ENCODE results near the gene PMM2.
"Not testable (repeated sequence)": the region's sequence is repeated elsewhere in the genome, so short reads cannot be mapped to it uniquely, and the experiment has no call there.

The PMM2 gene

DNA sequence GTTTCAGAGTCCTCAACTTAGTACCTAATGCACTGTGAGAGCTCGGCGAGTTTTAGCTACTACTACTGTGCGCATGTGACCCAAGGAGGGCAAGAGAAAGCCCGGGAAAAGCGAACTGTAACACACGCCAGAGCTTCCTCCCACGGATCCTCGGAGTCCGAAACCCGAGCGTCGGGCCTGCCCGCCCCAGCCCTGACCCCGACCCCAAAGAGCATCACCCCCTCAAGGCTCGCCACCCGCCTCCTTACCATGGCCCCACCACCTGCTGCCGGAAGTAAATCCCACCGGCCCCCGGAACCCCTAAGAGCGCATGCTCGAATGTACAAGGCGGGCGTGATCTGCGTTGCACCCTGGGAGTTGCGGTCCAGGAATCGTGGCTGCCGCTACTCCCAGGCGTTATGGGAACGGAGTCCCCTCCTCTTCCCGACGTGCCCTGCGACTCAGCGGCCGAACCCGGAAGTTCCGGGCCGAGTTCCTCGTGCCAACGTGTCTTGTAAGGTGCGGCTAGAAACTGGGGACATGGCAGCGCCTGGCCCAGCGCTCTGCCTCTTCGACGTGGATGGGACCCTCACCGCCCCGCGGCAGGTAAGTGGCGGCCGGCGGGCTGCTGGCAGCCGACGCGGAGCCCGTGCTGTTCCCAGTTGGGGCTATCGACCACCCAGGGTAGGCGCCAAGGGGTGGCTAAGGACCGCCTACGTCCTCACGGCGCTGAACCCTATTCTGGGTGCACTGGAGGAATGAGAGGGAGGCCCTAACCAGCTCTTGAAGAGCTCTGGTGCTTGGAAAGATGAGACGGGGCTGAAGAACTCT lies at the start of gene PMM2, which contains the start of gene TMEM186:
TSS of gene PMM2 (plus strand) at position 476 of the 810 bp plus-strand sequence. CDS start at position 520, 44 bp downstream.
TSS of gene TMEM186 (minus strand) at position 276 of the 810 bp plus-strand sequence. CDS start at position 251, 25 bp downstream.
- DNase-seq: peak; percentile 90

DNA sequence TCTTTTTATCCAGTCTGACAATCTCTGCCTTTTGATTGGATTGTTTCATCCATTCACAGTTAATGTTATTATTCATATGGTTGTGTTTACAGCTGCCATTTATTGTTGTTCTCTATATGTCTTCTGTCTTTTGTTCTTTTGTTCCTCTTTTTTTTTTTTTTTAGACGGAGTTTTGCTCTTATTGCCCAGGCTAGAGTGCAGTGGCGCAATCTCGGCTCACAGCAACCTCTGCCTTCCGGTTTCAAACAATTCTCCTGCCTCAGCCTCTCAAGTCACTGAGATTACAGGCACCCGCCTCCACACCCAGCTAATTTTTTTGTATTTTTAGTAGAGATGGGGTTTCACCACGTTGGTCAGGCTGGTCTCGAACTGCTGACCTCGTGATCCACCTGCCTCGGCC lies 48.7 kb upstream of the PMM2 start:
- DNase-seq: not testable (repeated sequence)

DNA sequence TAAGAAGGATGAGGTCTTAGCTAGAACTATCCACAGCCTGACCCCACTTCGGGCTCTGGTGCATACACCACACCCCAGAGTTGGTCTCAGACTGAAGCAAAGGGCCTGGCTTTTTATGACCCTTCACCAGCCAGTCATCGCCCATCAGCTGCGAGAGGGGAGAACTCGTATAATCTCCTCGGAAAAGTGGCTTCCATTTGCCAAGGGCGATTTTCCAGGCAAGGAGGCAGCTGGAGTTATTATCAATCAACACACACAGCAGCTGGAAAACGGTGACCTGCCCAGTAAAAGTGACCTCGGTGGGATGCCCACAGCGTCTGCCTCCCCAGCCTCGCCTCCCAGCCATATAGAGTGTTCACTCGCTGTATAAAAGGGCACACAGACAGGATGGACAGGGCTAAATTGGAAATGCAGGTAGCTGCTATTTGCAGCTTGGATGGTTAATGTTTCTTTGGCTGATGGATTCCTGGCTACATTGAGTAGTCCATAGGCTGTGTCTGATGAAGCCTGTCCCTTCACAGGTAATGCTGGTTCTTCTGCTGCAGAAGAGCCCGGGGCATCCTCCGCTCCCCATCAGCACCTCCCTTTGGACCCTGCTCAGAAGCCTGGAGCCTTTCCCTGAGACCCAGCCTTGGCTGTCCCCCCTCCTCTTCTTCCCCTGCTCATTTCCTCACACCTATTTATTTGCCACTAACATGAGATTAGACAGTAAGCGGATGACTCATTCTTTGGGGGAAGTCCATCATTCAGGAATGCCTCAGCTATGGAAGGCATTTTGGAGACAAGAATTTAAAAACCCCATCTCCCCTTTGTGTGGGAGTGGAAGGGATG lies 45.9 kb upstream of the PMM2 start:
- no peak for DNase-seq

DNA sequence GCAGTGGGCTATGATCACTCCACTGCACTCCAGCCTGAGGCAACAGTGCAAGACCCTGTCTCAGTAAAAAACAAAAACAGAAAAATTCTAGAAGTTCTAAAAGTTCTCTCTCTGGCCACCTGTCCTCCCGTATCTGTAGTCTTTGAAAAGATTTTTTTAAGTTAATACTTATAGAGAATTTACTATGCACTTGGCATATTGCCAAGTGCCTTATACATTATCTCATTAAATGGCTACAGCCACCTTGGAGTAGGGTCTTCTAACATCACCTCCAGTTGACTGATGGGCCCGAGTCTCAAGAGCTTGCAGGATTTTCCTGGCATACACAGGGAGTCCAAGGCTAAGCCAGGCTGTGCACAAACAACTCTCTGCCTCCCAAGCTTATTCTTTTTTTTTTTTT lies 44.9 kb upstream of the PMM2 start:
- DNase-seq: no peak

- DNase-seq: no peak
These were observed 44.1 kb upstream of the PMM2 start for GRCh38 chr16:8753416-8754054.

- no peak for DNase-seq
These were observed 40.9 kb upstream of the PMM2 start for GRCh38 chr16:8756755-8757154.

GRCh38 chr16:8758022-8758421 lies 39.6 kb upstream of the PMM2 start:
- no peak for DNase-seq

GRCh38 chr16:8760021-8760420 lies 37.6 kb upstream of the PMM2 start:
- DNase-seq: no peak

DNA sequence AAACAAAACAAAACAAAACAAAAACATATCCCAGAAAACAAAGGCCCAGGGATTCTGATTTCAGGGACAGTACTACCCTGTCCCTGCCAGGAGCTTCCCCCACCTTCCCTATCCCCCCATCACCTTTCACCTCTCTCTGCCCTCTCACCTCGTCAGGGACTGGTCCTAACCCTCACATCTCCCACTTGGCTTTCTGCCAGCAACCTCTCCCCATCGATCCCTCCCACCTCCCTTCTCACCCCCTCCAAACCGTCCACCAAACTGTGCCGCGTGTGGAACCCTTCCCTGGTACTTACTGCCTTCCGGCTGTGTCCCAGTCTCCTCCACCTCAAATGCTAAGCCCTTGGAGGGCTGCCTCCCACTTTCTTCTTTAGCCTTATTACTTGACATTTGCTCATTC lies 36.6 kb upstream of the PMM2 start:
- no peak for DNase-seq

- DNase-seq: no peak
These were observed 35.4 kb upstream of the PMM2 start for GRCh38 chr16:8762254-8762653.

- no peak for DNase-seq
These were observed 34.6 kb upstream of the PMM2 start for GRCh38 chr16:8763083-8763482.

DNA sequence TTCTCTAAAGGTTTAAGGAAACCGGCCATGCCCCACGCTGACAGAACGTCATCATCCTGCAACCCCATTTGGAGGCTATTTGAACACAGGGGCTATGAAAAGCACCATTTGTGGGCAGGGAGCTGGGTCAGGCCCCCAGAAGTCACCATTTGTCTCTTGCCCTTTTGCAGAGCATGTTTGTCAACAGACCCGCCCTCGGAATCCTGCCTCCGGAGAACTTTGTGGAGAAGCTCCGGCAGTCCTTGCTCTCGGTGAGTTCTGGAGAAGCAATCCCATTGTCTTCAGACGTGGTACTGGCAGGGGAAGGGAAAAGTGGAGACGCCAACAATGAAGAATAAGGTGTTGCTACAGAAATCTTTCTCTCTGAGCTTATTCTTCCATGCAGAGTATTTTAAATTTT lies 33.7 kb upstream of the PMM2 start:
- no peak for DNase-seq

DNA sequence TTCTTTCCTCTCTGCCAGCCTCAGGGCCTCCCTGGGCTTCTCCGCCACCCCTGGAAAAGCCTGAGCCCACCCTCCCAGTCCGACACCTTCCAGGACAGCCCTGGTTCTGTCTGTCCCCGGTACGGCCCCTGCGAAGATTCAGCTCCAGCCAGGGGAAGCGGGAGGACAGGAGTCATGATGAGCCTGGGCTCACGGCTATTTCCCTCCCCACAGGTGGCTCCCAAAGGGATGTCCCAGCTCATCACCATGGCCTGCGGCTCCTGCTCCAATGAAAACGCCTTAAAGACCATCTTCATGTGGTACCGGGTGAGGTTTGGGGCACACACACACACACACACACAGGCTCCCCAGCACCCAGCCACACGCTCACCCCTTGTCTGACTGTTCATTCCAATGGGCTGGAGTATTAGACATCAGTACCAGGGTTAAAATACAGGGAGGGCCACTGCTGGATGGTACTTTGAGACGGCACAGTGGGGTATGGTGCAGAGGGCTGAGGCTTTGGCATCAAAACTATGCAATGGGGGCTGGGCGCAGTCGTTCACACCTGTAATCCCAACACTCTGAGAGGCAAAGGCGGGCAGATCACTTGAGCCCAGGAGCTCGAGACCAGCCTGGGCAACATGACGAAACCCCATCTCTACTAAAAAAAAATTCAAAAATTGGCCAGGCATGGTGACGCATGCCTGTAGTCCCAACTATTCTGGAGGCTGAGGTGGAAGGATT lies 33.0 kb upstream of the PMM2 start:
- DNase-seq: no peak

DNA sequence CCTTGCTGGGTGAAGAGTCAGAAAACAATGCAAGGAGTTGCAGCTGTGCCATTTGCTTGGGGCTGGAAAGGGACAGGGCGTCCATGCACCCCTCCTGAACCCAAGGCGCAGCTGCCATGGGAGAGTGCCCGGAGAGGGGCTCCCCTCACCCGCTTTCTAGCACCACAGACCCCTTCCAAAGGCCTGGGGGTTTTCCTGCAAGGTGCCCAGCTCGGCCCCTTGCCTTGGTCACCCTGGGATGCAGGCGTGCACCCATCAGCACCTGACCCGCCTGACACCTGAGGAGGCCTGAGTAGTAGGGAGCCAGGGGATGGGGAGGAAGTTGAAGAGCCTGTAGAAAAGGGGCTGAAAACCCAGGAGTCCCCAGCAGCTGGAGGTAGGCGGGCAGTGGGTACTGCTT lies 30.5 kb upstream of the PMM2 start:
- DNase-seq: no peak

- DNase-seq: no peak
These were observed 29.4 kb upstream of the PMM2 start for GRCh38 chr16:8768283-8768682.

DNA sequence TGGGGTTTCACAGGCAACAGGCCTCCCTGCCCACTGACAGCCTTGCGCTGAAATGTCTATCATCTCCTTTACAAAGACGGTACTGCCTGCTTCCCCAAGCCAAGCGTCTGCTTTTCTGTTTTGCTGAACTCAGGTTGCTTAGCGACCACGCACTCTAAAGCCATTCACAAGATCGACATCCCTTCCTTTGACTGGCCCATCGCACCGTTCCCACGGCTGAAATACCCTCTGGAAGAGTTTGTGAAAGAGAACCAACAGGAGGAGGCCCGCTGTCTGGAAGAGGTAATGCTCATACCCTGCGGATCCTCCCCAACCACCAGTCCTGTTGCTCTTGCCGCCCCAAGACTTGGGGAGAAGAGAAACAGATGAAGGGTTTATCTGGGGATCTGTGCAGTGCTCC lies 28.9 kb upstream of the PMM2 start:
- no peak for DNase-seq

GRCh38 chr16:8773537-8773936 lies 24.1 kb upstream of the PMM2 start:
- no peak for DNase-seq

GRCh38 chr16:8774208-8774607 lies 23.4 kb upstream of the PMM2 start:
- no peak for DNase-seq

DNA sequence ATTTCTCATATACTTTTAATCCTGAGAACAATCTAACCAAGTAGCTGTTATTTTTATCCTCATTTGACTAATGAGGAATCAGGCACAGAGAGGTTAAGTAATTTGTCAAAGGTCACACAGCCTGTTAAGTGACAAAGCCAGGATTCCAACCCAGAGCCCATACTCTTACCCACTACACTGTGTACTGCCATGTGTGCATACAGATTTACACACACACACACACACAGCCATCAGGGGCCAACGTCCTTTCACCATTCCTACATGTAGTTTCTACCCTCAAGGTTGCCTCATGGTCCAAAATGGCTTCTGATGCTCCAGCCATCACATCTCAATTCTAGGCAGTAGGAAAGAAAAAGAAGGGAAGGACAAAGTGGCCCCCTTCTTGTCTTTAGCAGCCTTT lies 22.3 kb upstream of the PMM2 start:
- no peak for DNase-seq

- no peak for DNase-seq
These were observed 21.5 kb upstream of the PMM2 start for GRCh38 chr16:8776129-8776584.

GRCh38 chr16:8777217-8777616 lies 20.4 kb upstream of the PMM2 start:
- no peak for DNase-seq

DNA sequence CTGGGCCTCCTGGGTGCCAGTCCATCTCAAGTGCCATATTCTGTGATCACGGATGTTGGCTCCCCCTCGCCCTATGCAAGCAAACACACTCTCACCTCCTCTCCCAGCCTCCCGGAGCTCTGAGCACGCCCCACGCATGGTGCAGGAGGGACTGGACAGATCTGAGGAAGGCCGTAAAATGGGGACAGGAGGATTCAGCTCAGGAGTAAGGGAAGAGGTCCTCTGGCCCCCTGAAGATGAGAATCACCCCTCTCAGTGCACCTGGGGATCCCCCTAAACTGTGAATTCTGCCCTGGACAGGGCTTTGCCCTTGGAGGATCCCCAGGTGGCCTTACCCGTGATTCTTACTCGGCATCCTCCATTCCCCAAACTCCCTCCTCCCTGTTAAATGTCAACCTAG lies 15.8 kb upstream of the PMM2 start:
- no peak for DNase-seq

DNA sequence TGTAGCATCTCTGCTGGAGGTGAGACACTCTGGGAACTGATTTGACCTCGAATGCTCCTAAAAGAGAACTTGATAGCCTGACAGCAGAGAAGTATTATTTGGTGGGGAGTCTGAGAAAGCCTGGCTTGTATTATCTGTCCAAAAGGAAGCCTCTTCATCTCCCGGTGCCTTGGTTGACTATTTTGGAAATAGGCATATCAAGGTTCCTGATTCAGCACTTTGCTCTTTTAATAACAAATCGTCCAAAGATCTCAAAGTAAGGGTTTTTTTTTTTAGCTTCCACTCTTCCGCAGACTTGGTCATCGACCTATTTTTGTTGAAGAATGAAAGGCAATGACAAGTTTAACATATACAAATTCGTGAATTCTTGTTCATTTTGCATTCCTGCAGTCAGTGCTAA lies 15.0 kb upstream of the PMM2 start:
- no peak for DNase-seq
